ENCODE results near the gene PSMB8.

Gene PSMB8

DNA sequence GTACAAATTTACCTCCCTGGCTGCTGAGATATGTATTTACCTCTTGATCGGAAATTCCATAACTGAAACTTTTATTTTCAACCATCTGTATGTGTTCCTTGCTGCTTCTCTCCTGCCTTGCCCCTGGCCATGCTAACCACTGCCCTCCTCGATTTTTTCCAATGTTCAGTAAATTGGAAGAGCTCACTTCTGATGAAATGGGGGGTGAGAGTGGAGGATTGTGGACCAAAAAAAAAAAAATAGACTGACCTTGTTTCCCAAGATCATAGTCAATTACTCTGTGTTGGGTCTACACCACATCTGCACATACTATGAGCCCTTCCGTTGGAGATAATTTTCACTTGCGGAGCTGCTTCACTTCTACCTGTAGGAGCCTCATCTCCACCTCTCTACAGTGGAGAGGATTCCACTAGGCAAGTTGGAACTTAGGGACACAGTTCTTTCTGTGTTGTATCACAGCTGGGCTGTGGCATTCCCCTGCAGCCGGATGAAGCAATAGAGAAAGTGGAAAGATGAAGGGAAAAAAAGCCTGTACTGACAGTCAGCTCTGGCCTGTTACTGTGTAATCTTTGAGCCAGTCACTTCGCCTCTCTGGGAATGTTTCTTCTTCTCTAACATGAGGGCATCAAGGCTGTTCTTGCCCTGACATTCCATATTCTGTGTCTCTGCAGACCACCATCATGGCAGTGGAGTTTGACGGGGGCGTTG, 11.8 kb upstream of the PSMB8 start:
- no peak overlapping the region for H3K4me3 ChIP-seq (IDR thresholded peaks at IDR 0.05; ENCODE audit: insufficient read depth, low read depth, low read length)
- peaks cover 27% of the 10 kb centered on the region for H3K4me1 ChIP-seq (ENCODE audit: low read depth, poor library complexity, severe bottlenecking)
- no peak overlapping the region for H3K27ac ChIP-seq
- no peak for TF ChIP-seq CTCF (conservative IDR thresholded peaks at IDR 0.05; ENCODE audit: low read depth, low read length)
- H3K79me2 ChIP-seq (ENCODE audit: insufficient read depth, low read depth): peaks cover 31% of the 10 kb centered on the region
- no peaks in the 10 kb centered on the region for H3K27me3 ChIP-seq (ENCODE audit: insufficient read depth, low read depth)
- no peaks in the 10 kb centered on the region for H4K20me1 ChIP-seq (ENCODE audit: insufficient read depth)
- no peak overlapping the region for H2AFZ ChIP-seq (ENCODE audit: low read depth)
- H3K36me3 ChIP-seq (ENCODE audit: insufficient read depth): no peaks in the 10 kb centered on the region
- H3K4me2 ChIP-seq: peak overlapping the region; percentile 90
- no peak overlapping the region; the same call in 1 of the 2 replicates for H3K9ac ChIP-seq

- Histone ChIP-seq H3K36me3 (ENCODE audit: insufficient read depth) (no peaks in the 10 kb centered on the region; the same call in 1 of the 2 replicates), H2AFZ (ENCODE audit: low read depth) (peak overlapping the region; percentile 72), H3K9ac (peak overlapping the region; percentile 75; the same call in 1 of the 2 replicates), H3K4me1 (ENCODE audit: low read depth, poor library complexity, severe bottlenecking) (peaks cover 22% of the 10 kb centered on the region), H3K4me3 (IDR thresholded peaks at IDR 0.05; ENCODE audit: insufficient read depth, low read depth, low read length) (peak overlapping the region; percentile 26), H3K27me3 (ENCODE audit: insufficient read depth, low read depth) (no peaks in the 10 kb centered on the region), H3K4me2 (peak overlapping the region; percentile 90), H3K79me2 (ENCODE audit: insufficient read depth, low read depth) (peaks cover 31% of the 10 kb centered on the region), H3K27ac (peak overlapping the region; percentile 67), H4K20me1 (ENCODE audit: insufficient read depth) (no peaks in the 10 kb centered on the region)
- TF ChIP-seq CTCF (conservative IDR thresholded peaks at IDR 0.05; ENCODE audit: low read depth, low read length): no peak
Measured at GRCh38 chr6:32854376-32855178, 10.7 kb upstream of the PSMB8 start.

- Histone ChIP-seq H3K36me3 (ENCODE audit: insufficient read depth) (no peaks in the 10 kb centered on the region; the same call in 1 of the 2 replicates), H3K27ac (peak within 1 kb of the TSS; percentile 67), H3K79me2 (ENCODE audit: insufficient read depth, low read depth) (peaks cover 31% of the 10 kb centered on the region), H3K4me2 (peak within 1 kb of the TSS; percentile 90), H3K4me1 (ENCODE audit: low read depth, poor library complexity, severe bottlenecking) (peaks cover 22% of the 10 kb centered on the region), H4K20me1 (ENCODE audit: insufficient read depth) (no peaks in the 10 kb centered on the region), H2AFZ (ENCODE audit: low read depth) (peak within 1 kb of the TSS; percentile 72), H3K4me3 (IDR thresholded peaks at IDR 0.05; ENCODE audit: insufficient read depth, low read depth, low read length) (peak within 1 kb of the TSS; percentile 26), H3K27me3 (ENCODE audit: insufficient read depth, low read depth) (no peaks in the 10 kb centered on the region), H3K9ac (peak within 1 kb of the TSS; percentile 75)
- TF ChIP-seq CTCF (conservative IDR thresholded peaks at IDR 0.05; ENCODE audit: low read depth, low read length): peak; percentile 56
Measured at GRCh38 chr6:32853541-32854375, 9.9 kb upstream of the PSMB8 start, which contains the start of the genes PSMB9 and TAP1. Gene PSMB9 (plus strand): TSS chr6:32854192. CDS start chr6:32854230, 38 bp downstream. Gene TAP1 (minus strand): TSS chr6:32853704. CDS start chr6:32853636, 68 bp downstream.

Measured in KMS-11 (cell line).